Ovary (tissue), 9 donors: ENCODE data around the gene ZG16. TPM values are rescaled to one million over a fixed set of nuclear protein-coding genes. Genes with fewer than 3 reads are reported as not detected.
"Not testable (repeated sequence)": the region's sequence is repeated elsewhere in the genome, so short reads cannot be mapped to it uniquely, and the experiment has no call there.

Experiments used
- DNase-seq, 5 donors: peaks; one replicate each; pipeline ENCODE4 v3.0.0-alpha.2; 2019 to 2020
- H3K27ac ChIP-seq, 2 donors: fragments of 200-600 bp; one replicate each; pipeline versions ENCODE4 v1.5.1 to v1.8.0; 2019 to 2022
- H3K27me3 ChIP-seq: fragments of 200-600 bp; one replicate; pipeline ENCODE4 v1.8.0; 2022
- H3K36me3 ChIP-seq: fragments of 200-600 bp; sonication (generic); one replicate; pipeline ENCODE4 v1.5.1; 2019
- H3K4me1 ChIP-seq: one replicate; pipeline ENCODE4 v1.8.1; 2013; ENCODE audit warnings: mild to moderate bottlenecking, moderate library complexity; ENCODE audit not compliant: insufficient read depth
- H3K4me3 ChIP-seq: fragments of 200-600 bp; sonication (generic); one replicate; pipeline ENCODE4 v1.5.1; 2017
- H3K9me3 ChIP-seq, 2 donors: fragments of 200-600 bp in 1 of 2; sonication (generic) in 1 of 2; one replicate each; pipeline versions ENCODE4 v1.5.1 to v1.8.1; 2013 to 2019; ENCODE audit warnings: mild to moderate bottlenecking in 1 of 2, moderate library complexity in 1 of 2
- CTCF ChIP-seq, 3 donors: fragments of 450-650 bp in 2 of 3; fragments of 200-600 bp in 1 of 3; IDR thresholded peaks; one replicate each; pipeline versions ENCODE4 v1.5.1 to v1.8.0; 2016 to 2022; ENCODE audit warnings: antibody characterized with exemption in 3 of 3, mild to moderate bottlenecking in 1 of 3
- EP300 ChIP-seq: sonication (generic); formaldehyde crosslinking; IDR thresholded peaks from one replicate; pipeline ENCODE4 v1.6.1; 2017; ENCODE audit warnings: antibody characterized with exemption
- POLR2A ChIP-seq: fragments of 450-650 bp; IDR thresholded peaks from one replicate; pipeline ENCODE4 v1.6.1; 2017; ENCODE audit warnings: antibody characterized with exemption, mild to moderate bottlenecking, moderate library complexity
- WGBS, 3 donors: extraction: QIAGEN DNeasy Blood & Tissue Kit in 1 of 3; methylation state at CpG; one replicate each; pipeline versions ENCODE4 v1.1.5 to v1.1.7; 2013 to 2017; 5-methylcytosine and 5-hydroxymethylcytosine counted together
- intact Hi-C, 4 donors: fragments of 100-400 bp; cut with DNase I; formaldehyde crosslinking; loops; one replicate each; pipeline versions ENCODE4 v1.11.0 to v1.15.1; 2022 to 2023
- polyA plus RNA-seq, 2 donors: library from polyadenylated mRNA; stranded (reverse); fragments of 200-250 nt in 1 of 2; fragments of 350-450 nt in 1 of 2; fragmentation: Illumina TruSeq in 1 of 2; extraction: RNeasy Lipid Tissue Mini Kit (QIAGEN cat#74804) in 1 of 2; gene quantifications; one replicate each; pipeline ENCODE4 v1.2.3, GENCODE V29; 2013 to 2014
- total RNA-seq, 7 donors: library from RNA; depleted of rRNA in 2 of 7; stranded (reverse); fragments of >200 nt in 2 of 7; fragmentation: NEBNext Ultra II Directional in 3 of 7; extraction: Animal tissue kit (Norgen Biotek cat#: 25700) in 3 of 7; gene quantifications; one replicate each; pipeline versions ENCODE4 v1.1.0 to v1.2.4, GENCODE V29; 2016 to 2023
- donor health status: DM: no; HTN: no; CAD: no; lungs with moderate emphysema.
- donor health status: DM: no; HTN: no; CAD: no.
- donor health status: Bipolar disorder and iron deficiency.
- donor health status: DM: yes; HTN: yes; CAD: no.
- donor health status: DM: no; HTN: no; CAD: no.
- donor health status: DM: yes; HTN: yes; CAD: no.

The ZG16 gene
- total and polyA plus RNA-seq, 9 donors, result 0.07 to 0.48 (median 0.15) TPM; not detected in 6

- Histone ChIP-seq H3K4me3 (no peak overlapping the region), H3K9me3 (no peaks in the 10 kb centered on the region), H3K27me3 (no peaks in the 10 kb centered on the region), H3K27ac (no peak overlapping the region), H3K4me1 (no peaks in the 10 kb centered on the region), H3K36me3 (no peaks in the 10 kb centered on the region)
- TF ChIP-seq EP300 (no peak), POLR2A (no peak), CTCF (IDR thresholded peaks at IDR 0.05) (no peak)
- intact Hi-C loops, result loop anchor here in 2 of 4 donors (10.0 kb wide), 2 partner anchors 51 to 739 kb away; partner anchors contain the start of gene KIF22 (in 1 of the 2)
- no peak for DNase-seq
- WGBS, 3 donors, result 85 to 89% (median 87%) methylated on average over 16 to 21 of the region's 21 CpGs
Observed at GRCh38 chr16:29743827-29744531, 34.1 kb upstream of the ZG16 start.

- intact Hi-C loops, result loop anchor here in 2 of 4 donors (10.0 kb wide), 2 partner anchors 50 to 740 kb away; partner anchors contain the start of gene KIF22 (in 1 of the 2)
- Histone ChIP-seq H3K27me3 (no peaks in the 10 kb centered on the region), H3K4me1 (no peaks in the 10 kb centered on the region), H3K4me3 (no peak overlapping the region), H3K9me3 (no peaks in the 10 kb centered on the region), H3K27ac (no peak overlapping the region), H3K36me3 (no peaks in the 10 kb centered on the region)
- WGBS, 3 donors, result 87 to 90% (median 90%) methylated on average over 20 of the region's 20 CpGs
- DNase-seq, result no peak
- no peak for TF ChIP-seq POLR2A
- no peak for TF ChIP-seq EP300
- no peak for TF ChIP-seq CTCF (IDR thresholded peaks at IDR 0.05)
Observed at GRCh38 chr16:29744541-29745101, 33.4 kb upstream of the ZG16 start.

GRCh38 chr16:29745121-29745852 lies 32.8 kb upstream of the ZG16 start:
- H3K27ac ChIP-seq, result no peak overlapping the region
- intact Hi-C loops, result loop anchor here in 2 of 4 donors (10.0 kb wide), 2 partner anchors 50 to 740 kb away; partner anchors contain the start of gene KIF22 (in 1 of the 2)
- H3K4me1 ChIP-seq, result no peaks in the 10 kb centered on the region
- H3K9me3 ChIP-seq, result no peaks in the 10 kb centered on the region
- no peaks in the 10 kb centered on the region for H3K27me3 ChIP-seq
- 69 to 79% (median 75%) methylated on average over 16 of the region's 16 CpGs for WGBS, 3 donors
- DNase-seq, result no peak
- H3K36me3 ChIP-seq, result no peaks in the 10 kb centered on the region
- no peak overlapping the region for H3K4me3 ChIP-seq
- TF ChIP-seq POLR2A (no peak), CTCF (IDR thresholded peaks at IDR 0.05) (no peak), EP300 (no peak)

GRCh38 chr16:29745853-29746345 lies 32.2 kb upstream of the ZG16 start, which contains the start of gene C16orf54:
Gene C16orf54 (minus strand): TSS chr16:29745990. CDS start chr16:29744951, 1,039 bp downstream.
- intact Hi-C loops, result loop anchor here in 2 of 4 donors (10.0 kb wide), 2 partner anchors 49 to 741 kb away; partner anchors contain the start of gene KIF22 (in 1 of the 2)
- H3K27ac ChIP-seq, result no peak within 1 kb of the TSS
- no peaks in the 10 kb centered on the region for H3K27me3 ChIP-seq
- H3K4me1 ChIP-seq, result no peaks in the 10 kb centered on the region
- no peaks in the 10 kb centered on the region for H3K9me3 ChIP-seq
- DNase-seq, result peak in 1 of 5 donors; percentile 19
- TF ChIP-seq EP300 (no peak), CTCF (IDR thresholded peaks at IDR 0.05) (no peak), POLR2A (no peak)
- H3K4me3 ChIP-seq, result no peak within 1 kb of the TSS
- H3K36me3 ChIP-seq, result no peaks in the 10 kb centered on the region
- WGBS, 3 donors, result 74 to 77% (median 75%) methylated on average over 12 of the region's 12 CpGs

GRCh38 chr16:29746518-29746917 lies 31.5 kb upstream of the ZG16 start:
- H3K9me3 ChIP-seq, DNase-seq, H3K27ac ChIP-seq, H3K36me3 ChIP-seq, H3K4me3 ChIP-seq, H3K27me3 ChIP-seq, H3K4me1 ChIP-seq: not testable (repeated sequence)
- WGBS, 3 donors, result 47 to 53% (median 49%) methylated on average over 4 of the region's 4 CpGs
- intact Hi-C loops, result loop anchor here in 2 of 4 donors (10.0 kb wide), 2 partner anchors 48 to 742 kb away; partner anchors contain the start of gene KIF22 (in 1 of the 2)
